Brain microvascular endothelial cell (primary cell): ENCODE measurements around the gene PTMS.
A peak's percentile ranks its signal among the peaks of the same experiment; 100 is the strongest.

Experiments
- DNase-seq: peaks from one replicate; pipeline ENCODE4 v3.0.0-alpha.2; 2020
- H3K27ac ChIP-seq: fragments of 250-450 bp; sonication (Bioruptor Pico); 2 replicates; pipeline ENCODE4 v1.5.1; 2020; ENCODE audit warnings: mild to moderate bottlenecking, moderate library complexity
- H3K27me3 ChIP-seq: fragments of 250-450 bp; sonication (Bioruptor Pico); replicated peaks from 2 replicates; pipeline ENCODE4 v1.5.1; 2020; ENCODE audit warnings: mild to moderate bottlenecking
- H3K36me3 ChIP-seq: fragments of 250-450 bp; sonication (Bioruptor Pico); replicated peaks from 2 replicates; pipeline ENCODE4 v1.5.1; 2020; ENCODE audit warnings: mild to moderate bottlenecking
- H3K4me3 ChIP-seq: 2 replicates; pipeline ENCODE4 v1.5.1; 2011; ENCODE audit warnings: low read depth, mild to moderate bottlenecking, control low read depth, low read length, moderate library complexity
- CTCF ChIP-seq: IDR thresholded peaks from 2 replicates; pipeline ENCODE4 v1.5.1; 2011; ENCODE audit warnings: low read depth, mild to moderate bottlenecking, moderate library complexity, low read length, control low read depth, inconsistent platforms; ENCODE audit errors: missing control alignments
- in situ Hi-C: cut with HindIII; loops from 2 replicates; pipeline ENCODE4 v1.10.0; 2017; ENCODE audit warnings: low sequenced_read_pairs, low pct_ligation_motif_present

PTMS gene

GRCh38 chr12:6754411-6754810, 11.8 kb upstream of the PTMS start:
- no peaks in the 10 kb centered on the region for H3K27me3 ChIP-seq
- DNase-seq, result no peak
- in situ Hi-C loops, result no loop called here
- TF ChIP-seq CTCF, result no peak
- H3K4me3 ChIP-seq, result no peak overlapping the region
- peaks cover 24% of the 10 kb centered on the region for H3K36me3 ChIP-seq
- no peak overlapping the region for H3K27ac ChIP-seq

GRCh38 chr12:6757028-6757690, 9.0 kb upstream of the PTMS start:
- in situ Hi-C loops, result no loop called here
- H3K27me3 ChIP-seq, result no peaks in the 10 kb centered on the region

GRCh38 chr12:6758506-6759095, 7.6 kb upstream of the PTMS start:
- DNase-seq, result no peak
- in situ Hi-C loops, result no loop called here
- Histone ChIP-seq H3K27ac (no peak overlapping the region), H3K36me3 (no peaks in the 10 kb centered on the region), H3K27me3 (no peaks in the 10 kb centered on the region), H3K4me3 (no peak overlapping the region)
- no peak for TF ChIP-seq CTCF

More at GRCh38 chr12:6757028-6757690, 9.0 kb upstream of the PTMS start:
- no peak for TF ChIP-seq CTCF
- DNase-seq, result no peak
- Histone ChIP-seq H3K4me3 (no peak overlapping the region), H3K36me3 (no peaks in the 10 kb centered on the region), H3K27ac (no peak overlapping the region)

GRCh38 chr12:6759741-6760140, 6.4 kb upstream of the PTMS start:
- no peaks in the 10 kb centered on the region for H3K36me3 ChIP-seq
- in situ Hi-C loops, result no loop called here
- TF ChIP-seq CTCF, result no peak

GRCh38 chr12:6763380-6763779, 2.8 kb upstream of the PTMS start:
- Histone ChIP-seq H3K27ac (peak overlapping the region; percentile 79), H3K27me3 (no peaks in the 10 kb centered on the region), H3K4me3 (peak overlapping the region; percentile 9), H3K36me3 (no peaks in the 10 kb centered on the region)
- in situ Hi-C loops, result no loop called here
- no peak for DNase-seq
- TF ChIP-seq CTCF, result no peak

More at GRCh38 chr12:6759741-6760140, 6.4 kb upstream of the PTMS start:
- Histone ChIP-seq H3K27ac (no peak overlapping the region), H3K27me3 (no peaks in the 10 kb centered on the region), H3K4me3 (no peak overlapping the region)
- no peak for DNase-seq
